Pancreas (tissue), 10 donors: Measurements from ENCODE around the gene C10orf105. TPM values are rescaled to one million over a fixed set of nuclear protein-coding genes. Genes with fewer than 3 reads are reported as not detected.

Experiments
- ATAC-seq, 4 donors: fragments of 200-7000 bp; cut with Tn5 transposase; one replicate each; pipeline versions ENCODE4 v1.8.0 to v1.9.1; 2020; ENCODE audit warnings: mild to moderate bottlenecking in 4 of 4, moderate library complexity in 4 of 4
- DNase-seq, 6 donors: peaks; one replicate each; pipeline ENCODE4 v3.0.0-alpha.2; 2020
- FAIRE-seq: peaks from 2 replicates; lab custom pipeline; 2012; peaks lifted over from hg19 to GRCh38; lab: Jason Lieb, UNC
- H3K27ac ChIP-seq, 4 donors: fragments of 200-600 bp; sonication (generic); 1 replicate in 3 of 4; 2 replicates in 1 of 4; pipeline versions ENCODE4 v1.5.0 to v1.8.0; 2020
- H3K27me3 ChIP-seq, 4 donors: fragments of 200-600 bp; one replicate each; pipeline ENCODE4 v1.8.0; 2021
- H3K36me3 ChIP-seq, 3 donors: fragments of 200-600 bp; sonication (generic) in 1 of 3; one replicate each; pipeline versions ENCODE4 v1.5.0 to v1.8.0; 2020 to 2021
- H3K4me1 ChIP-seq, 3 donors: fragments of 200-600 bp; one replicate each; pipeline ENCODE4 v1.8.0; 2021
- H3K4me3 ChIP-seq, 4 donors: fragments of 200-600 bp; sonication (generic) in 2 of 4; one replicate each; pipeline versions ENCODE4 v1.5.0 to v1.8.0; 2020 to 2021
- H3K9me3 ChIP-seq, 4 donors: fragments of 200-600 bp; one replicate each; pipeline ENCODE4 v1.8.0; 2021
- WGBS, 2 donors: extraction: QIAGEN DNeasy Blood & Tissue Kit; methylation state at CpG; one replicate each; pipeline ENCODE4 v1.1.7; 2013; 5-methylcytosine and 5-hydroxymethylcytosine counted together
- intact Hi-C, 3 donors: fragments of 100-400 bp; cut with DNase I; formaldehyde crosslinking; loops; one replicate each; pipeline versions ENCODE4 v1.11.1 to v1.14.2; 2022
- polyA plus RNA-seq, 2 donors: library from polyadenylated mRNA; stranded (reverse); fragments of 200-250 nt; gene quantifications; one replicate each; pipeline ENCODE4 v1.2.3, GENCODE V29; 2013
- total RNA-seq, 6 donors: library from RNA; stranded (reverse); fragmentation: NEBNext Ultra II Directional in 4 of 6; extraction: Animal tissue kit (Norgen Biotek cat#: 25700) in 4 of 6; gene quantifications; one replicate each; pipeline versions ENCODE4 v1.2.1 to v1.2.4, GENCODE V29; 2021 to 2023
- TF ChIP-seq, protein P1 (sequence below), 4 donors: fragments of 200-600 bp; sonication (generic) in 3 of 4; IDR thresholded peaks; one replicate each; pipeline versions ENCODE4 v1.5.0 to v1.8.0; 2021; ENCODE audit warnings: antibody characterized with exemption in 4 of 4
- donor health status: healthy with polysubstance abuse.
- donor health status: DM: no; HTN: no; CAD: no; lungs with moderate emphysema.
- donor health status: DM: no; HTN: no; CAD: no.
- donor health status: control.
- donor health status: control.
- donor health status: Bipolar disorder and iron deficiency.
- donor health status: DM: yes; HTN: yes; CAD: no.
- donor health status: DM: no; HTN: no; CAD: no.
- donor health status: DM: no; HTN: no; CAD: no.
- donor health status: DM: yes; HTN: yes; CAD: no.

Gene C10orf105
- total and polyA plus RNA-seq, 8 donors, result 0.06 to 0.14 (median 0.08) TPM; not detected in 5

DNA sequence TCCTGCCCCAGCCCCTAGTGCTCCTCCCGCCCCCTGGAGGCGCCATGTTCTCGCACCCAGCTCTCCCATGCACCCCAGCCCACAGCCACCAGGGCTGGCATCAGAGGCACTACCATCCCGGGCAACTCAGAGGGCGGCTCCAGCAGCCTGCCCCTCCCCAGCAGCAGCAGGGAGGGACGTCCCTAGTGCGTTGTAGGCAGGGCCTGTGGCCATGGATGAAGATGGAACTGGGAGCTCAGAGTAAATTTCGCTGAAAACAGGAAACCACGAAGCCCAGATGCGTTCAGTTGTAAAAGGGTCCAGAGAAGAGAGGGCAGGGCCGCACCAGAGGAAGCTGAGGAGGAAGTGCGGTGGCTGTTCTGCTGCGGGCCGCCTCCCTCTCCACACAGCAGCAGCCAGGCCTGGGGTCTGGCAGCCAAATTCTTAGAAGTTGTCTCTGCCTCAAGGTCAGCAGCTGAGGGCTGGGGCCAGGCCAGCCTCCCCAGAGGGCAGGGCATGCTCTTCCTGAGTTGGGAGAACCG lies 29.2 kb upstream of the C10orf105 start:
- FAIRE-seq (no peak), ATAC-seq (peak; percentile 15 to 60 (median 44))
- H3K4me1 ChIP-seq, result peaks cover 4 to 21% (median 9%) of the 10 kb centered on the region in 3 donors

DNA sequence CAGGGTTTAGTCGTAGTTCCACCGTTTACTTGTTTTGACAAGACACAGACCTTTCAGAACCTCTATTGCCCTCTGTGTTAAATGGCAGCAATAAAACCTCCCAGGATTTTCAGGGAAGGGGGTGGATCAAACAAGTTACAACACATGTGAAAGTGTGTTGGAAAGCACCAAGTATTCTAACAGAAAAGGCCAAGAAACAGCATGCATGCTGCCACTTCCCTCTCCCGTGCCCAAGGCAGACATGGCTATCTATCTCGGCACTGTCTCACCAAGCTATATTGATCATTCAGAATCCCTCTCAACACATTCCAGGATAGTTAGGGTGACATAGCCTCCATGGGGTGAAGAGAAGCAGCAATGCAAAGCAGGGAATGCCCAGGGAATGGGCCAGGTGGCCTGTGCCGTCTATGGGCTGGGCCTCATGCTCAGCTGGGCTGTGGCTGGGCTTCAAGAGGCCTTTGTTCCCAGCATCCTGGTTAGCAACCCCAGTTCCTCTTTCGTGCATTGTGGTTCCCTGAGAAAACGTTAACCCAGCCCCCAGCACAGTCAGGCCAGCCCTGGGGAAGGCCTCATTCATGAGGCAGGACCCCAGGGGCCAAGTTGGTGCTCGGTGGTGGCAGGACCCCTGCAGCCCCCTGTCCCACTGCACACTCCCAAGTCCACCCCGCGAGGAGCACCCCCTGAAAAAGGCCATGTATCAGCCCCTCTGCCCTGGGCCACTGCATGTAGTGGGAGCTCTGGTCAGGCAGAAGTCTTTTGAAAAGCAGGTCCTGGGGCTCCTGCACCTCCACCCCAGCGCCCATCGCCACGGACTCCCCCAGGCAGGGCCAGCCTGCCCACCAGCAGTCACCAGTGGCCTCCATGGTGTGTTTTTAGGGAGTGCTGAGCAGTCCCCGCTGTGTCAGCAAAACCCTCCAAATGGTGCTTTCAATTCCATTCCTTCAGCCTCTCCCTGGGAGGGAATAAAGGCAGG lies 28.3 kb upstream of the C10orf105 start:
- FAIRE-seq (no peak), ATAC-seq (peak in 2 of 4 donors; percentile 43 to 48), DNase-seq (peak in 2 of 6 donors; percentile 38 to 42)
- TF ChIP-seq, protein P1, sequence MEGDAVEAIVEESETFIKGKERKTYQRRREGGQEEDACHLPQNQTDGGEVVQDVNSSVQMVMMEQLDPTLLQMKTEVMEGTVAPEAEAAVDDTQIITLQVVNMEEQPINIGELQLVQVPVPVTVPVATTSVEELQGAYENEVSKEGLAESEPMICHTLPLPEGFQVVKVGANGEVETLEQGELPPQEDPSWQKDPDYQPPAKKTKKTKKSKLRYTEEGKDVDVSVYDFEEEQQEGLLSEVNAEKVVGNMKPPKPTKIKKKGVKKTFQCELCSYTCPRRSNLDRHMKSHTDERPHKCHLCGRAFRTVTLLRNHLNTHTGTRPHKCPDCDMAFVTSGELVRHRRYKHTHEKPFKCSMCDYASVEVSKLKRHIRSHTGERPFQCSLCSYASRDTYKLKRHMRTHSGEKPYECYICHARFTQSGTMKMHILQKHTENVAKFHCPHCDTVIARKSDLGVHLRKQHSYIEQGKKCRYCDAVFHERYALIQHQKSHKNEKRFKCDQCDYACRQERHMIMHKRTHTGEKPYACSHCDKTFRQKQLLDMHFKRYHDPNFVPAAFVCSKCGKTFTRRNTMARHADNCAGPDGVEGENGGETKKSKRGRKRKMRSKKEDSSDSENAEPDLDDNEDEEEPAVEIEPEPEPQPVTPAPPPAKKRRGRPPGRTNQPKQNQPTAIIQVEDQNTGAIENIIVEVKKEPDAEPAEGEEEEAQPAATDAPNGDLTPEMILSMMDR (IDR thresholded peaks at IDR 0.05), result no peak
- intact Hi-C loops, result no loop called here
- peaks cover 0 to 8% (median 0%) of the 10 kb centered on the region in 3 donors for H3K36me3 ChIP-seq
- H3K4me3 ChIP-seq, result no peak overlapping the region
- WGBS, 2 donors, result 82 to 87% methylated on average over 14 of the region's 14 CpGs
- H3K27ac ChIP-seq, result peak overlapping the region in 3 of 4 donors; percentile 45 to 63 (median 55)
- no peaks in the 10 kb centered on the region for H3K27me3 ChIP-seq
- H3K9me3 ChIP-seq, result no peaks in the 10 kb centered on the region
- H3K4me1 ChIP-seq, result peaks cover 4 to 21% (median 9%) of the 10 kb centered on the region in 3 donors

More for the DNA sequence above, 29.2 kb upstream of the C10orf105 start:
- H3K27me3 ChIP-seq, result no peaks in the 10 kb centered on the region
- peaks cover 0 to 12% (median 0%) of the 10 kb centered on the region in 3 donors for H3K36me3 ChIP-seq
- no peaks in the 10 kb centered on the region for H3K9me3 ChIP-seq
- whole genome bisulfite sequencing, 2 donors, result 74 to 75% methylated on average over 15 of the region's 15 CpGs
- peak overlapping the region in 3 of 4 donors; percentile 22 to 63 (median 55) for H3K27ac ChIP-seq
- TF ChIP-seq, protein P1 (IDR thresholded peaks at IDR 0.05), result no peak
- H3K4me3 ChIP-seq, result no peak overlapping the region
- intact Hi-C loops, result no loop called here
- DNase-seq, result peak in 3 of 6 donors; percentile 56 to 65 (median 62)

DNA sequence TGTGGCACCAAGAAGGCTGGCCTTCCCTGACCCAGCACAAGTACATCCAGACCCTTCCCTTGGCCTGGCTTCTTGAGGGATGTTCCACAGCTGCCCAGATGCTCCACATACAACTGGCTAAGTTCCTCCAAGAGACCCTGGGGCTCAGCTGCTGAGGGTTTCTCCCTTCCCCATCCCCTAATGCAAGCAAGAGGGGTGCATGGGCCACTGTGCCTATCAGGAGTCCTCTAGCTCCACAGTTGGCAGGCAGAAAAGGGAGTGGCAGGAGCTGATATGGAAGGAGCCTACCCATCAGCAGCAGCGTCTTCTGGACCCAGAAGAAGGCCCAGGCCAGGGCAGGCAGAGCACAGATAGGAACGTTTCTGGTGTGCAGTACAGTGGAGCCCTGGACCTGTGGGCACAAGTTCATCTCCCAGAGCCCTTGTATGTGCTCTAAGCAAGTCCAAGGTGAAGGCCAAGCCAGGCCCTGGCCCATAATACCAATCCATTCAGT lies 27.5 kb upstream of the C10orf105 start:
- intact Hi-C loops, result no loop called here
- 73 to 86% methylated on average over 2 of the region's 2 CpGs for WGBS, 2 donors
- no peak overlapping the region for H3K4me3 ChIP-seq
- H3K27ac ChIP-seq, result peak overlapping the region; percentile 20 to 63 (median 40)
- H3K4me1 ChIP-seq, result peaks cover 4 to 21% (median 9%) of the 10 kb centered on the region in 3 donors
- no peaks in the 10 kb centered on the region for H3K27me3 ChIP-seq
- no peak for FAIRE-seq
- ATAC-seq, result no peak
- DNase-seq, result peak in 1 of 6 donors; percentile 24
- no peaks in the 10 kb centered on the region for H3K9me3 ChIP-seq
- TF ChIP-seq, protein P1 (IDR thresholded peaks at IDR 0.05), result no peak
- H3K36me3 ChIP-seq, result peaks cover 0 to under 1% (median 0%) of the 10 kb centered on the region in 3 donors

DNA sequence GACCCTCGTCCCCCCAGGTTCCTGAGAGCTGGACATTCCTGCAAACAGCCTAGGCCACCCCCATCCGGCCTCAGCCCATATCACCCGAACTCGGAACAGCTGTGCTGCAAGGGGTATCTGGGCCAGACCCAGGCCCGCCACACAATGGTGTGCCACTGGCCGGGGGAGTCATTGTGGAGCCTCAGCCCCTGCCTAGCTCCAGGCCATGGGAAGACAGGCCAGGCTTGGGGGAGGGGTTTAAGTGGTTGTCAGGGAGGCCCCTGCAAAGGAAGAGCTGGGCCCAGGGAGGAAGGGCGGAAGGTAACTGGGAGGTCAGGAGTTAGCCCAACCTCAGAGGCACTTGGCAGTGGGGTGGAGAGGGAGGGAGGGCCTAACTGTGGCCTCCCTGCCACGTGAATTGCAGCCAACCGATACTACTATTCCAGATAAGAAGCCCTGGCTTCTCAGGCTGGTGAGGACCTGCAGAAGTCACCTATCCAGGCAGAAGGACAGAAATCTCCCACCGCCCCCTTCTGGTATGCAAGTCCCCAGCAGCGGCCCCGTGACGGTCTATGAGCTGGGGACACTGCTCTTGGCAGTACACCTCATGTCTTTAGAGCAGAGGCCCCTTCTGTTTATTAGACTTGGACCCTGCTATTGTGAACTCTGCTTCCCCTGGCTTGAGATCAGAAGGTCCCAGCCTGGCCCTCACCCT lies 26.9 kb upstream of the C10orf105 start:
- H3K27me3 ChIP-seq, result no peaks in the 10 kb centered on the region
- H3K4me3 ChIP-seq, result no peak overlapping the region
- peaks cover 4 to 21% (median 9%) of the 10 kb centered on the region in 3 donors for H3K4me1 ChIP-seq
- no peak for FAIRE-seq
- TF ChIP-seq, protein P1 (IDR thresholded peaks at IDR 0.05), result no peak
- 35 to 41% methylated on average over 13 of the region's 13 CpGs for WGBS, 2 donors
- H3K36me3 ChIP-seq, result no peaks in the 10 kb centered on the region
- intact Hi-C loops, result no loop called here
- peak overlapping the region; percentile 20 to 63 (median 40) for H3K27ac ChIP-seq
- peak in 5 of 6 donors; percentile 46 to 73 (median 57) for DNase-seq
- ATAC-seq, result peak; percentile 39 to 87 (median 75)
- H3K9me3 ChIP-seq, result no peaks in the 10 kb centered on the region
